SK-N-MC (cell line): ENCODE results near the gene ITGA11.

Experiments
- EZH2 ChIP-seq: fragments of 200-600 bp; sonication (generic); IDR thresholded peaks from one replicate; pipeline ENCODE4 v1.6.1; 2017; ENCODE audit warnings: antibody characterized with exemption
- FOXP2 ChIP-seq: optimal IDR thresholded peaks from 2 replicates; pipeline ENCODE3; 2011; ENCODE audit warnings: mild to moderate bottlenecking, moderate library complexity; ENCODE audit not compliant: insufficient read depth; ENCODE audit errors: extremely low read length, control extremely low read depth
- POLR2AphosphoS5 ChIP-seq: IDR thresholded peaks from 2 replicates; pipeline ENCODE4 v1.6.1; 2012; ENCODE audit warnings: mild to moderate bottlenecking, low read depth, low read length, borderline replicate concordance

- no peak for TF ChIP-seq POLR2AphosphoS5
- no peak for TF ChIP-seq EZH2
- TF ChIP-seq FOXP2, result no peak
Observed at GRCh38 chr15:68481321-68481720, 49.4 kb upstream of the ITGA11 start.
